Spinal cord (tissue), 10 donors: ENCODE data around the gene IHH. TPM values are rescaled to one million over a fixed set of nuclear protein-coding genes. Genes with fewer than 3 reads are reported as not detected.
A peak's percentile ranks its signal among the peaks of the same experiment; 100 is the strongest.

ENCODE experiments used
- DNase-seq, 6 donors: peaks; one replicate each; pipeline versions ENCODE4 v3.0.0 to v3.0.0-alpha.2; 2013 to 2015; ENCODE audit warnings: low spot score in 6 of 6, low read depth in 4 of 6
- H3K27ac ChIP-seq: one replicate; pipeline ENCODE4 v1.5.1; 2013; ENCODE audit warnings: low read depth, low read length, control low read depth
- H3K27me3 ChIP-seq: one replicate; pipeline ENCODE4 v1.6.1; 2013; ENCODE audit warnings: low read length; ENCODE audit not compliant: control insufficient read depth, insufficient read depth
- H3K36me3 ChIP-seq: one replicate; pipeline ENCODE4 v1.6.1; 2013; ENCODE audit warnings: low read length; ENCODE audit not compliant: control insufficient read depth, insufficient read depth
- H3K4me1 ChIP-seq: one replicate; pipeline ENCODE4 v1.6.1; 2013; ENCODE audit warnings: low read length; ENCODE audit not compliant: control insufficient read depth, insufficient read depth
- H3K4me3 ChIP-seq: one replicate; pipeline ENCODE4 v1.5.1; 2013; ENCODE audit warnings: low read depth, low read length, control low read depth
- H3K9me3 ChIP-seq: one replicate; pipeline ENCODE4 v1.6.1; 2013; ENCODE audit warnings: low read length; ENCODE audit not compliant: control insufficient read depth, insufficient read depth
- WGBS: methylation state at CpG from one replicate; pipeline ENCODE4 v1.1.5; 2013; ENCODE audit warnings: missing lambda C conversion rate; ENCODE audit not compliant: insufficient coverage; 5-methylcytosine and 5-hydroxymethylcytosine counted together
- polyA plus RNA-seq, 2 donors: library from polyadenylated mRNA; unstranded; fragments of 120-200 nt; gene quantifications; one replicate each; pipeline ENCODE4 v1.2.1, GENCODE V29; 2013; ENCODE audit not compliant: insufficient read length in 2 of 2
- total RNA-seq, 2 donors: library from RNA; depleted of rRNA in 1 of 2; stranded (reverse); fragments of 120-200 nt in 1 of 2; fragments of >200 nt in 1 of 2; gene quantifications; one replicate each; pipeline versions ENCODE4 v1.2.3 to v1.2.4, GENCODE V29; 2013 to 2014
- donor health status: healthy.

Gene IHH
- total and polyA plus RNA-seq, 4 donors, result 0.28 to 0.59 (median 0.34) TPM

GRCh38 chr2:219030177-219030940 is 30.4 kb downstream of the IHH start:
- Histone ChIP-seq H3K27me3 (no peaks in the 10 kb centered on the region), H3K9me3 (no peaks in the 10 kb centered on the region), H3K4me1 (peaks cover 16% of the 10 kb centered on the region), H3K27ac (no peak overlapping the region), H3K4me3 (no peak overlapping the region), H3K36me3 (peaks cover 18% of the 10 kb centered on the region)
- WGBS, result 85% methylated on average over 15 of the region's 16 CpGs
- DNase-seq, result no peak

GRCh38 chr2:219029829-219030165 is 30.9 kb downstream of the IHH start:
- DNase-seq, result peak in 5 of 6 donors; percentile 49 to 91 (median 71)
- WGBS, result 56% methylated on average over 8 of the region's 9 CpGs
- H3K9me3 ChIP-seq, result no peaks in the 10 kb centered on the region
- H3K27ac ChIP-seq, result no peak overlapping the region
- H3K4me1 ChIP-seq, result peaks cover 21% of the 10 kb centered on the region
- peaks cover 18% of the 10 kb centered on the region for H3K36me3 ChIP-seq
- no peaks in the 10 kb centered on the region for H3K27me3 ChIP-seq
- H3K4me3 ChIP-seq, result no peak overlapping the region

GRCh38 chr2:219028996-219029828 is 31.5 kb downstream of the IHH start:
- no peak overlapping the region for H3K27ac ChIP-seq
- WGBS, result 74% methylated on average over 12 of the region's 13 CpGs
- peaks cover 18% of the 10 kb centered on the region for H3K36me3 ChIP-seq
- no peaks in the 10 kb centered on the region for H3K9me3 ChIP-seq
- H3K27me3 ChIP-seq, result no peaks in the 10 kb centered on the region
- no peak overlapping the region for H3K4me3 ChIP-seq
- DNase-seq, result no peak
- peaks cover 21% of the 10 kb centered on the region for H3K4me1 ChIP-seq

GRCh38 chr2:219028141-219028540 is 32.6 kb downstream of the IHH start:
- Histone ChIP-seq H3K4me3 (no peak overlapping the region), H3K27me3 (no peaks in the 10 kb centered on the region), H3K4me1 (peaks cover 21% of the 10 kb centered on the region), H3K27ac (no peak overlapping the region), H3K36me3 (peaks cover 18% of the 10 kb centered on the region), H3K9me3 (no peaks in the 10 kb centered on the region)
- no peak for DNase-seq
- WGBS, result 86% methylated on average over 5 of the region's 5 CpGs

GRCh38 chr2:219027511-219028055 is 33.1 kb downstream of the IHH start:
- peaks cover 21% of the 10 kb centered on the region for H3K4me1 ChIP-seq
- H3K27me3 ChIP-seq, result no peaks in the 10 kb centered on the region
- H3K36me3 ChIP-seq, result peaks cover 18% of the 10 kb centered on the region
- 88% methylated on average over 22 of the region's 22 CpGs for WGBS
- no peak overlapping the region for H3K4me3 ChIP-seq
- no peaks in the 10 kb centered on the region for H3K9me3 ChIP-seq
- no peak overlapping the region for H3K27ac ChIP-seq
- no peak for DNase-seq

GRCh38 chr2:219026946-219027345 is 33.8 kb downstream of the IHH start:
- Histone ChIP-seq H3K4me3 (no peak overlapping the region), H3K27me3 (no peaks in the 10 kb centered on the region), H3K9me3 (no peaks in the 10 kb centered on the region), H3K36me3 (peaks cover 20% of the 10 kb centered on the region), H3K4me1 (peaks cover 21% of the 10 kb centered on the region), H3K27ac (no peak overlapping the region)
- no peak for DNase-seq
- 77% methylated on average over 4 of the region's 7 CpGs for WGBS

GRCh38 chr2:219025637-219026585 is 34.8 kb downstream of the IHH start:
- peaks cover 21% of the 10 kb centered on the region for H3K4me1 ChIP-seq
- WGBS, result 90% methylated on average over 9 of the region's 18 CpGs
- no peaks in the 10 kb centered on the region for H3K27me3 ChIP-seq
- H3K36me3 ChIP-seq, result peaks cover 18% of the 10 kb centered on the region
- no peak overlapping the region for H3K4me3 ChIP-seq
- DNase-seq, result peak in 2 of 6 donors; percentile 34 to 61
- H3K27ac ChIP-seq, result no peak overlapping the region
- no peaks in the 10 kb centered on the region for H3K9me3 ChIP-seq

- Histone ChIP-seq H3K9me3 (no peaks in the 10 kb centered on the region), H3K27me3 (peaks cover 4% of the 10 kb centered on the region), H3K4me3 (no peak overlapping the region), H3K4me1 (peaks cover 28% of the 10 kb centered on the region), H3K27ac (no peak overlapping the region), H3K36me3 (peaks cover 15% of the 10 kb centered on the region)
- no peak for DNase-seq
- WGBS, result 78% methylated on average over 6 of the region's 11 CpGs
Measured at GRCh38 chr2:219024059-219024458, 36.7 kb downstream of the IHH start.

GRCh38 chr2:219023045-219023605 is 37.6 kb downstream of the IHH start:
- Histone ChIP-seq H3K4me1 (peaks cover 37% of the 10 kb centered on the region), H3K4me3 (no peak overlapping the region), H3K9me3 (no peaks in the 10 kb centered on the region), H3K36me3 (peaks cover 13% of the 10 kb centered on the region), H3K27ac (no peak overlapping the region), H3K27me3 (peaks cover 4% of the 10 kb centered on the region)
- DNase-seq, result no peak
- WGBS, result 74% methylated on average over 12 of the region's 12 CpGs
